ENCODE measurements around the gene ATF1. TPM values are rescaled to one million over a fixed set of nuclear protein-coding genes. Genes with fewer than 3 reads are reported as not detected.
A peak's percentile ranks its signal among the peaks of the same experiment; 100 is the strongest.
"Not testable (repeated sequence)": the region's sequence is repeated elsewhere in the genome, so short reads cannot be mapped to it uniquely, and the experiment has no call there.

Gene ATF1
- total RNA-seq, 1 donor from 2014 or later = 30.3 TPM

- H3K4me3 Mint-ChIP-seq (ENCODE audit: unreplicated experiment) = no peak overlapping the region
- H3K4me1 Mint-ChIP-seq (ENCODE audit: unreplicated experiment) = peaks cover 16% of the 10 kb centered on the region
- no peaks in the 10 kb centered on the region for H3K9me3 Mint-ChIP-seq (ENCODE audit: unreplicated experiment)
- DNase-seq (ENCODE audit: extremely low spot score, unreplicated experiment) = no peak
- peaks cover 30% of the 10 kb centered on the region for H3K36me3 Mint-ChIP-seq (ENCODE audit: unreplicated experiment)
- no peaks in the 10 kb centered on the region for H3K27me3 Mint-ChIP-seq (ENCODE audit: unreplicated experiment)
- TF ChIP-seq CTCF (IDR thresholded peaks at IDR 0.05) = no peak
- H3K27ac Mint-ChIP-seq (ENCODE audit: unreplicated experiment) = no peak overlapping the region
Measured at GRCh38 chr12:50820177-50820576, 56.3 kb downstream of the ATF1 start.

- Mint-ChIP-seq H3K27me3 (ENCODE audit: unreplicated experiment) (no peaks in the 10 kb centered on the region), H3K36me3 (ENCODE audit: unreplicated experiment) (peaks cover 16% of the 10 kb centered on the region), H3K4me3 (ENCODE audit: unreplicated experiment) (no peak overlapping the region), H3K4me1 (ENCODE audit: unreplicated experiment) (peaks cover 20% of the 10 kb centered on the region), H3K9me3 (ENCODE audit: unreplicated experiment) (no peaks in the 10 kb centered on the region), H3K27ac (ENCODE audit: unreplicated experiment) (no peak overlapping the region)
- no peak for TF ChIP-seq CTCF (IDR thresholded peaks at IDR 0.05)
- no peak for DNase-seq (ENCODE audit: extremely low spot score, unreplicated experiment)
Measured at GRCh38 chr12:50822082-50822481, 58.2 kb downstream of the ATF1 start.

- H3K27ac Mint-ChIP-seq (ENCODE audit: unreplicated experiment); DNase-seq (ENCODE audit: extremely low spot score, unreplicated experiment); H3K27me3 Mint-ChIP-seq (ENCODE audit: unreplicated experiment); H3K4me3 Mint-ChIP-seq (ENCODE audit: unreplicated experiment); H3K9me3 Mint-ChIP-seq (ENCODE audit: unreplicated experiment); H3K36me3 Mint-ChIP-seq (ENCODE audit: unreplicated experiment): not testable (repeated sequence)
- H3K4me1 Mint-ChIP-seq (ENCODE audit: unreplicated experiment) = peaks cover 20% of the 10 kb centered on the region
Measured at GRCh38 chr12:50823724-50824123, 59.8 kb downstream of the ATF1 start.

- no peak for TF ChIP-seq CTCF (IDR thresholded peaks at IDR 0.05)
- Mint-ChIP-seq H3K36me3 (ENCODE audit: unreplicated experiment) (peaks cover 4% of the 10 kb centered on the region), H3K27ac (ENCODE audit: unreplicated experiment) (peak overlapping the region; percentile 74)
Measured at GRCh38 chr12:50824914-50825313, 61.0 kb downstream of the ATF1 start.

GRCh38 chr12:50825372-50825838 is 61.5 kb downstream of the ATF1 start:
- H3K4me3 Mint-ChIP-seq (ENCODE audit: unreplicated experiment) = no peak overlapping the region
- peaks cover 4% of the 10 kb centered on the region for H3K36me3 Mint-ChIP-seq (ENCODE audit: unreplicated experiment)
- H3K4me1 Mint-ChIP-seq (ENCODE audit: unreplicated experiment) = peaks cover 8% of the 10 kb centered on the region
- no peaks in the 10 kb centered on the region for H3K9me3 Mint-ChIP-seq (ENCODE audit: unreplicated experiment)
- no peaks in the 10 kb centered on the region for H3K27me3 Mint-ChIP-seq (ENCODE audit: unreplicated experiment)
- DNase-seq (ENCODE audit: extremely low spot score, unreplicated experiment) = no peak
- peak overlapping the region; percentile 74 for H3K27ac Mint-ChIP-seq (ENCODE audit: unreplicated experiment)
- peak; percentile 61 for TF ChIP-seq CTCF (IDR thresholded peaks at IDR 0.05)

More at GRCh38 chr12:50824914-50825313, 61.0 kb downstream of the ATF1 start:
- Mint-ChIP-seq H3K4me1 (ENCODE audit: unreplicated experiment) (peaks cover 8% of the 10 kb centered on the region), H3K9me3 (ENCODE audit: unreplicated experiment) (no peaks in the 10 kb centered on the region), H3K27me3 (ENCODE audit: unreplicated experiment) (no peaks in the 10 kb centered on the region), H3K4me3 (ENCODE audit: unreplicated experiment) (no peak overlapping the region)
- no peak for DNase-seq (ENCODE audit: extremely low spot score, unreplicated experiment)

GRCh38 chr12:50828121-50828520 is 64.2 kb downstream of the ATF1 start:
- Mint-ChIP-seq H3K9me3 (ENCODE audit: unreplicated experiment) (peaks cover 5% of the 10 kb centered on the region), H3K36me3 (ENCODE audit: unreplicated experiment) (no peaks in the 10 kb centered on the region), H3K27ac (ENCODE audit: unreplicated experiment) (no peak overlapping the region), H3K4me3 (ENCODE audit: unreplicated experiment) (no peak overlapping the region), H3K4me1 (ENCODE audit: unreplicated experiment) (peaks cover 8% of the 10 kb centered on the region), H3K27me3 (ENCODE audit: unreplicated experiment) (peaks cover 6% of the 10 kb centered on the region)
- DNase-seq (ENCODE audit: extremely low spot score, unreplicated experiment) = no peak
- TF ChIP-seq CTCF (IDR thresholded peaks at IDR 0.05) = no peak

Data from osteocyte (in vitro differentiated cells).